Peyer's patch (tissue), 4 donors: ENCODE data around the gene ARID5A. TPM values are rescaled to one million over a fixed set of nuclear protein-coding genes. Genes with fewer than 3 reads are reported as not detected.
A peak's percentile ranks its signal among the peaks of the same experiment; 100 is the strongest.

Experiments used
- DNase-seq, 3 donors: peaks; one replicate each; pipeline ENCODE4 v3.0.0-alpha.2; 2017 to 2019
- H3K27ac ChIP-seq, 4 donors: fragments of 200-600 bp; sonication (generic); one replicate each; pipeline ENCODE4 v1.5.1; 2016 to 2019
- H3K27me3 ChIP-seq, 2 donors: fragments of 200-600 bp; sonication (generic); one replicate each; pipeline ENCODE4 v1.5.1; 2019
- H3K36me3 ChIP-seq, 3 donors: fragments of 200-600 bp; sonication (generic); one replicate each; pipeline ENCODE4 v1.5.1; 2016 to 2019
- H3K4me1 ChIP-seq, 4 donors: fragments of 200-600 bp; sonication (generic); one replicate each; pipeline ENCODE4 v1.5.1; 2016 to 2019
- H3K4me3 ChIP-seq, 4 donors: fragments of 200-600 bp; sonication (generic); 1 replicate in 3 of 4; 2 replicates in 1 of 4; pipeline ENCODE4 v1.5.1; 2016 to 2019; ENCODE audit warnings: mild to moderate bottlenecking in 1 of 4
- H3K9me3 ChIP-seq, 4 donors: fragments of 200-600 bp; sonication (generic); one replicate each; pipeline ENCODE4 v1.5.1; 2016 to 2019; ENCODE audit warnings: mild to moderate bottlenecking in 1 of 4
- CTCF ChIP-seq, 6 experiments: fragments of 450-650 bp in 4 of 6; fragments of 200-600 bp in 2 of 6; sonication (generic) in 1 of 6; IDR thresholded peaks; one replicate each; pipeline ENCODE4 v1.5.1; 2017 to 2019; ENCODE audit warnings: antibody characterized with exemption in 6 of 6, mild to moderate bottlenecking in 3 of 6, moderate library complexity in 1 of 6
- POLR2A ChIP-seq, 2 donors: fragments of 450-650 bp; IDR thresholded peaks; one replicate each; pipeline ENCODE4 v1.5.1; 2017; ENCODE audit warnings: antibody characterized with exemption in 2 of 2, mild to moderate bottlenecking in 2 of 2, moderate library complexity in 2 of 2
- total RNA-seq, 4 donors: library from RNA; depleted of rRNA; stranded (reverse); fragments of >200 nt; gene quantifications; one replicate each; pipeline ENCODE4 v1.1.0, GENCODE V29; 2016

Gene ARID5A
- total RNA-seq, 4 donors from 2014 or later = 3.9 to 44.6 (median 16.9) TPM

GRCh38 chr2:96534141-96534540 is 2.4 kb upstream of the ARID5A start:
- Histone ChIP-seq H3K4me3 (no peak overlapping the region), H3K9me3 (no peaks in the 10 kb centered on the region), H3K4me1 (peaks cover 4 to 51% (median 10%) of the 10 kb centered on the region in 4 donors), H3K36me3 (no peaks in the 10 kb centered on the region), H3K27me3 (no peaks in the 10 kb centered on the region), H3K27ac (peak overlapping the region; percentile 37 to 85 (median 64))
- no peak for DNase-seq
- no peak for TF ChIP-seq CTCF (IDR thresholded peaks at IDR 0.05)
- no peak for TF ChIP-seq POLR2A (IDR thresholded peaks at IDR 0.05)

GRCh38 chr2:96534701-96535181 is 1.8 kb upstream of the ARID5A start:
- DNase-seq = no peak
- Histone ChIP-seq H3K27ac (peak overlapping the region in 3 of 4 donors; percentile 38 to 85 (median 43)), H3K4me1 (peaks cover 4 to 57% (median 16%) of the 10 kb centered on the region in 4 donors), H3K9me3 (no peaks in the 10 kb centered on the region), H3K27me3 (no peaks in the 10 kb centered on the region), H3K4me3 (no peak overlapping the region), H3K36me3 (no peaks in the 10 kb centered on the region)
- TF ChIP-seq POLR2A (IDR thresholded peaks at IDR 0.05) (no peak), CTCF (IDR thresholded peaks at IDR 0.05) (no peak)

- no peaks in the 10 kb centered on the region for H3K9me3 ChIP-seq
- no peaks in the 10 kb centered on the region for H3K36me3 ChIP-seq
- H3K4me3 ChIP-seq = no peak overlapping the region
- H3K27me3 ChIP-seq = no peaks in the 10 kb centered on the region
- TF ChIP-seq POLR2A (IDR thresholded peaks at IDR 0.05) (no peak), CTCF (IDR thresholded peaks at IDR 0.05) (no peak)
- peak overlapping the region in 1 of 4 donors; percentile 5 for H3K27ac ChIP-seq
- DNase-seq = no peak
- peaks cover 4 to 63% (median 20%) of the 10 kb centered on the region in 4 donors for H3K4me1 ChIP-seq
Observed at GRCh38 chr2:96535331-96535730, 1.2 kb upstream of the ARID5A start.

GRCh38 chr2:96537066-96537733 is 648 bp downstream of the ARID5A start:
- Histone ChIP-seq H3K4me1 (peaks cover 4 to 50% (median 20%) of the 10 kb centered on the region in 4 donors), H3K9me3 (no peaks in the 10 kb centered on the region), H3K27ac (peak overlapping the region; percentile 92 to 100 (median 98)), H3K4me3 (peak overlapping the region; percentile 84 to 99 (median 87)), H3K27me3 (no peaks in the 10 kb centered on the region), H3K36me3 (no peaks in the 10 kb centered on the region)
- DNase-seq = peak; percentile 79 to 96 (median 94)
- TF ChIP-seq CTCF (IDR thresholded peaks at IDR 0.05) (no peak), POLR2A (IDR thresholded peaks at IDR 0.05) (peak in 1 of 2 donors; percentile 8)

- Histone ChIP-seq H3K36me3 (no peaks in the 10 kb centered on the region), H3K4me1 (peaks cover 4 to 43% (median 20%) of the 10 kb centered on the region in 4 donors), H3K27me3 (no peaks in the 10 kb centered on the region), H3K4me3 (peak overlapping the region; percentile 84 to 99 (median 87)), H3K9me3 (no peaks in the 10 kb centered on the region), H3K27ac (peak overlapping the region; percentile 92 to 100 (median 98))
- no peak for TF ChIP-seq CTCF (IDR thresholded peaks at IDR 0.05)
- TF ChIP-seq POLR2A (IDR thresholded peaks at IDR 0.05) = no peak
- DNase-seq = peak in 2 of 3 donors; percentile 71 to 78
Observed at GRCh38 chr2:96537734-96538486, 1.4 kb downstream of the ARID5A start.
